Progenitor cell of endocrine pancreas (in vitro differentiated cells): ENCODE measurements around the gene ACOT2. TPM values are rescaled to one million over a fixed set of nuclear protein-coding genes. Genes with fewer than 3 reads are reported as not detected.

Source experiments
- DNase-seq: peaks from one replicate; pipeline ENCODE4 v3.0.0; 2021; ENCODE audit warnings: low spot score; ENCODE audit not compliant: unreplicated experiment
- H3K27ac Mint-ChIP-seq: 2 replicates; pipeline ENCODE4 v1.8.0; 2021; ENCODE audit warnings: mild to moderate bottlenecking, moderate library complexity, mixed read lengths
- H3K27me3 Mint-ChIP-seq: 2 replicates; pipeline ENCODE4 v1.8.0; 2021; ENCODE audit warnings: mixed read lengths
- H3K36me3 Mint-ChIP-seq: 2 replicates; pipeline ENCODE4 v1.8.0; 2022; ENCODE audit warnings: mixed read lengths; ENCODE audit not compliant: insufficient read depth
- H3K4me1 Mint-ChIP-seq: 2 replicates; pipeline ENCODE4 v1.8.0; 2021; ENCODE audit warnings: low read depth, mixed read lengths
- H3K4me3 Mint-ChIP-seq: 2 replicates; pipeline ENCODE4 v1.8.0; 2021; ENCODE audit warnings: low read depth, mild to moderate bottlenecking, moderate library complexity, mixed read lengths
- H3K9me3 Mint-ChIP-seq: 2 replicates; pipeline ENCODE4 v1.8.0; 2021; ENCODE audit warnings: low read depth, mixed read lengths
- total RNA-seq: library from RNA; stranded (reverse); gene quantifications from 2 replicates; pipeline ENCODE4 v1.2.1, GENCODE V29; 2021
- TF ChIP-seq, protein P1 (sequence below): fragments of 200-600 bp; sonication (generic); IDR thresholded peaks from one replicate; pipeline ENCODE4 v1.5.0; 2021; ENCODE audit warnings: antibody characterized with exemption, mild to moderate bottlenecking; ENCODE audit not compliant: unreplicated experiment

ACOT2 gene
- total RNA-seq, 1 donor from 2014 or later: 13.5 TPM

DNA sequence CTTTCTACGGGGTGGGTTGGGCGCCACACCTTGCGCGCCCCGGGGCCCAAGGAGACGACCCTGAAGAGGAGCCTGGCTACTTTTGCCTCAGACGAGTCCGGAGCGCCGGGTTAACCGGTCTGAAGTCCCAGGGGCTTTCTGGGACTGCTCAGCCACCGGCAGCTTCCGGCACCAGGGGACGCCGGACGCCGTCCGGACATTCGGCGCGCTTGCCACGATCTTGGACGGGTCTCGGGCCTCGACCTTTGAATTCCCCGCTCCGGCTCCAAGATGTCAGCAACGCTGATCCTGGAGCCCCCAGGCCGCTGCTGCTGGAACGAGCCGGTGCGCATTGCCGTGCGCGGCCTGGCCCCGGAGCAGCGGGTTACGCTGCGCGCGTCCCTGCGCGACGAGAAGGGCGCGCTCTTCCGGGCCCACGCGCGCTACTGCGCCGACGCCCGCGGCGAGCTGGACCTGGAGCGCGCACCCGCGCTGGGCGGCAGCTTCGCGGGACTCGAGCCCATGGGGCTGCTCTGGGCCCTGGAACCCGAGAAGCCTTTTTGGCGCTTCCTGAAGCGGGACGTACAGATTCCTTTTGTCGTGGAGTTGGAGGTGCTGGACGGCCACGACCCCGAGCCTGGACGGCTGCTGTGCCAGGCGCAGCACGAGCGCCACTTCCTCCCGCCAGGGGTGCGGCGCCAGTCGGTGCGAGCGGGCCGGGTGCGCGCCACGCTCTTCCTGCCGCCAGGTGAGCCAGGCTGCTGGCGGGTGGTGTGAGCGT is 22.9 kb downstream of the ACOT2 start, which contains the start of gene ACOT4:
Gene ACOT4, plus strand, starts transcription at position 184 of the 760 bp plus-strand sequence. Its CDS starts 87 bp downstream, at position 271.
- Mint-ChIP-seq H3K27ac (peak within 1 kb of the TSS; percentile 74), H3K9me3 (no peaks in the 10 kb centered on the region), H3K4me1 (no peaks in the 10 kb centered on the region), H3K4me3 (peak within 1 kb of the TSS; percentile 68), H3K36me3 (no peaks in the 10 kb centered on the region), H3K27me3 (peaks cover 4% of the 10 kb centered on the region)
- DNase-seq: peak; percentile 27
- TF ChIP-seq, protein P1, sequence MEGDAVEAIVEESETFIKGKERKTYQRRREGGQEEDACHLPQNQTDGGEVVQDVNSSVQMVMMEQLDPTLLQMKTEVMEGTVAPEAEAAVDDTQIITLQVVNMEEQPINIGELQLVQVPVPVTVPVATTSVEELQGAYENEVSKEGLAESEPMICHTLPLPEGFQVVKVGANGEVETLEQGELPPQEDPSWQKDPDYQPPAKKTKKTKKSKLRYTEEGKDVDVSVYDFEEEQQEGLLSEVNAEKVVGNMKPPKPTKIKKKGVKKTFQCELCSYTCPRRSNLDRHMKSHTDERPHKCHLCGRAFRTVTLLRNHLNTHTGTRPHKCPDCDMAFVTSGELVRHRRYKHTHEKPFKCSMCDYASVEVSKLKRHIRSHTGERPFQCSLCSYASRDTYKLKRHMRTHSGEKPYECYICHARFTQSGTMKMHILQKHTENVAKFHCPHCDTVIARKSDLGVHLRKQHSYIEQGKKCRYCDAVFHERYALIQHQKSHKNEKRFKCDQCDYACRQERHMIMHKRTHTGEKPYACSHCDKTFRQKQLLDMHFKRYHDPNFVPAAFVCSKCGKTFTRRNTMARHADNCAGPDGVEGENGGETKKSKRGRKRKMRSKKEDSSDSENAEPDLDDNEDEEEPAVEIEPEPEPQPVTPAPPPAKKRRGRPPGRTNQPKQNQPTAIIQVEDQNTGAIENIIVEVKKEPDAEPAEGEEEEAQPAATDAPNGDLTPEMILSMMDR: peak; percentile 47

DNA sequence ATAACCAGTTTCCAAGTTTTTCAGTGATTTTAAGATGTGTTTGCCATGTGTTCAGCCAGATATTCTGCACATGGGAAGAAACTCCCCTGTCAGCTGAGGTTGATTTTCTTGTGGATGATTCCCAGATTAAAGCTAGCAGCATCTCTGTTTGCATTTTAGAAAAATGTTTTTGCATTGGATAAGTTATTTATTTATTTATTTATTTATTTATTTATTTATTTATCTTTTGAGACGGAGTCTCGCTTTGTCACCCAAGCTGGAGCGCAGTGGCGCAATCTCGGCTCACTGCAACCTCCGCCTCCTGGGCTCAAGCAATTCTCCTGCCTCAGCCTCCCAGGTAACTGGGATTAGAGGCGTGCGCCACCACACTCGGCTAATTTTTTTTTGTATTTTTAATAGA is 25.5 kb downstream of the ACOT2 start:
- TF ChIP-seq, protein P1: no peak
- no peak for DNase-seq
- Mint-ChIP-seq H3K9me3 (no peaks in the 10 kb centered on the region), H3K27ac (no peak overlapping the region), H3K27me3 (peaks cover 4% of the 10 kb centered on the region), H3K4me1 (peaks cover 6% of the 10 kb centered on the region), H3K36me3 (no peaks in the 10 kb centered on the region), H3K4me3 (no peak overlapping the region)

DNA sequence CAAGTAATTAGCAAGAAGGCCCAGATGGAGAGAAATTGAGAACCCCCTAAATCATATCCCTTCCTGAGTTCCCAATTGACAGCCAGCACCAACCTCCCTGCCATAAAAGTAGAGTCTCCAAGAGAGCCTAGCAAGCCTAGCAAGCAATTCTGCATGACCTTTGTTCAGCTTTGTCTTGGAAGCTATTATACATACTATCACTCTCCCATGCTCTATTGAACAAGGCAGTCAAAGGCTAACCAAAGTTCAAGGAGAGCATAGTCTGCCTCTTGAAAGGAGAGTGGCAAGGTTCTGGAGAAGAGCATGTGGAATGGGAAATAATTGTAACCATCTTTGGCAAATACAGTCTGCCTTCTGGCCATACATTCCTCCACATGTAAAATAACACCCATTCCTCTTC is 30.5 kb downstream of the ACOT2 start:
- no peak overlapping the region for H3K4me3 Mint-ChIP-seq
- peaks cover 11% of the 10 kb centered on the region for H3K4me1 Mint-ChIP-seq
- H3K9me3 Mint-ChIP-seq: no peaks in the 10 kb centered on the region
- no peak overlapping the region for H3K27ac Mint-ChIP-seq
- TF ChIP-seq, protein P1: no peak
- H3K36me3 Mint-ChIP-seq: no peaks in the 10 kb centered on the region
- no peaks in the 10 kb centered on the region for H3K27me3 Mint-ChIP-seq
- no peak for DNase-seq

DNA sequence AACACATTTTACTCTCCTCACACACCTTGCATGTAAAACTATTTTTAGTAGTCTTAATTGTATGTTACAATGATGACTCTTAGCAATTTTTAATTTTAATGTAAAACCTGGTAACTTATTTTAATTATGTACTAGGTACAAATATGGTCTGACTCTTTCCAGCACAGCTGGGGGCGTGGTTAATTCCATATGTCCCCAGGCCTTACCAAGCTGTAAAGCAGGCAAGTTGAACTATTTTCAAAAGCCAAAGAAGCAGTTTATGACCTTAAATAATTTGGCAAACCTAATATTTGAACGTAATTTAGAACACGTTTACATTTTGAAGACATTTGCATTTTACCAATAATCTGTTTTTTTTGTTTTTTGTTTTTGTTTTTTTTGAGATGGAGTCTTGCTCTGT is 34.0 kb downstream of the ACOT2 start:
- Mint-ChIP-seq H3K36me3 (no peaks in the 10 kb centered on the region), H3K27ac (no peak overlapping the region), H3K4me3 (no peak overlapping the region), H3K9me3 (peaks cover 7% of the 10 kb centered on the region), H3K27me3 (no peaks in the 10 kb centered on the region), H3K4me1 (peaks cover 11% of the 10 kb centered on the region)
- TF ChIP-seq, protein P1: no peak
- DNase-seq: no peak

DNA sequence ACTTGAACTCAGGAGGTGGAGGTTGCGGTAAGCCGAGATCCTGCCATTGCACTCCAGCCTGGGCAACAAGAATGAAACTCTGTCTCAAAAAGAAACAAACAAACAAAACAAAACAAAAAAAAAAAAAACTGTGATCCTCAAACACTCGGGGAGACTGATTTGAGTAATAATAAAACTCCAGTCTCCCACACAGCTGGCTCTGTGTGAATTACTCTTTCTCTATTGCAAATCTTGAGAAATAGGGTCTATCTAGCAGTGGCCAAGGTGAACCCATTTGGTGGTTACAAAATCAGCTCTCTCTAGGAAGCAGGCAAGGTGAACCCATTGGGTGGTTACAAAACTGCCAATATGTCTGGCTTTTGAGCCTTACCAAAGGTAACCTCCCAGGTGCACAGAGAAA is 37.3 kb downstream of the ACOT2 start:
- no peak for DNase-seq
- no peak overlapping the region for H3K27ac Mint-ChIP-seq
- TF ChIP-seq, protein P1: no peak
- H3K4me1 Mint-ChIP-seq: no peaks in the 10 kb centered on the region
- no peaks in the 10 kb centered on the region for H3K36me3 Mint-ChIP-seq
- H3K27me3 Mint-ChIP-seq: peaks cover 1% of the 10 kb centered on the region
- H3K9me3 Mint-ChIP-seq: peaks cover 7% of the 10 kb centered on the region
- no peak overlapping the region for H3K4me3 Mint-ChIP-seq
